ENCODE measurements around the gene TSEN54.

TSEN54 gene

GRCh38 chr17:75566834-75567233 lies 50.5 kb downstream of the TSEN54 start:
- no peak overlapping the region for H3K4me3 ChIP-seq (ENCODE audit: control insufficient read depth, low read depth, low read length)
- no peak for DNase-seq (ENCODE audit: low read depth)
- TF ChIP-seq CTCF (IDR thresholded peaks at IDR 0.05; ENCODE audit: control insufficient read depth, insufficient read depth, low read depth, low read length, missing control alignments) = no peak

GRCh38 chr17:75568412-75569255 lies 52.3 kb downstream of the TSEN54 start:
- H3K4me3 ChIP-seq (ENCODE audit: control insufficient read depth, low read depth, low read length) = no peak overlapping the region
- no peak for DNase-seq (ENCODE audit: low read depth)
- no peak for TF ChIP-seq CTCF (IDR thresholded peaks at IDR 0.05; ENCODE audit: control insufficient read depth, insufficient read depth, low read depth, low read length, missing control alignments)

GRCh38 chr17:75570034-75570676 lies 53.8 kb downstream of the TSEN54 start:
- TF ChIP-seq CTCF (IDR thresholded peaks at IDR 0.05; ENCODE audit: control insufficient read depth, insufficient read depth, low read depth, low read length, missing control alignments) = no peak
- no peak for DNase-seq (ENCODE audit: low read depth)
- no peak overlapping the region for H3K4me3 ChIP-seq (ENCODE audit: control insufficient read depth, low read depth, low read length)

DNA sequence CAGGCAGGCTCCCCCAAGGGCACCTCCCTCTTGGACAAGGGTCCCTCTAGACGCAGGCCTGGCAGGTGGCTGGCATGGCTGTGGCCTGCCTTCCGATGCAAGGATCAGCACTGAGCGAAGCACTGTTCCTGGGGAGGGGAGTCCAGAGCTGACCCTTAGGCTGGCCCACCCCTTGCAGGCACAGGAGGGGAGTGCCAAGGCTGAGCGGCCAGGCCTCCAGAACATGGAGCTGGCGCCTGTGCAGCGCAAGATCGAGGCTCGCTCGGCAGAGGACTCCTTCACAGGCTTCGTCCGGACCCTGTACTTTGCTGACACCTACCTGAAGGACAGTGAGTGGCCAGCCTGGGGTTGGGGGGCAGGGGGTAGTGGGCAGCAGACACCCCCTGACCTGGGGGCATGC lies 54.4 kb downstream of the TSEN54 start:
- H3K4me3 ChIP-seq (ENCODE audit: control insufficient read depth, low read depth, low read length) = no peak overlapping the region
- TF ChIP-seq CTCF (IDR thresholded peaks at IDR 0.05; ENCODE audit: control insufficient read depth, insufficient read depth, low read depth, low read length, missing control alignments) = no peak
- no peak for DNase-seq (ENCODE audit: low read depth)

DNA sequence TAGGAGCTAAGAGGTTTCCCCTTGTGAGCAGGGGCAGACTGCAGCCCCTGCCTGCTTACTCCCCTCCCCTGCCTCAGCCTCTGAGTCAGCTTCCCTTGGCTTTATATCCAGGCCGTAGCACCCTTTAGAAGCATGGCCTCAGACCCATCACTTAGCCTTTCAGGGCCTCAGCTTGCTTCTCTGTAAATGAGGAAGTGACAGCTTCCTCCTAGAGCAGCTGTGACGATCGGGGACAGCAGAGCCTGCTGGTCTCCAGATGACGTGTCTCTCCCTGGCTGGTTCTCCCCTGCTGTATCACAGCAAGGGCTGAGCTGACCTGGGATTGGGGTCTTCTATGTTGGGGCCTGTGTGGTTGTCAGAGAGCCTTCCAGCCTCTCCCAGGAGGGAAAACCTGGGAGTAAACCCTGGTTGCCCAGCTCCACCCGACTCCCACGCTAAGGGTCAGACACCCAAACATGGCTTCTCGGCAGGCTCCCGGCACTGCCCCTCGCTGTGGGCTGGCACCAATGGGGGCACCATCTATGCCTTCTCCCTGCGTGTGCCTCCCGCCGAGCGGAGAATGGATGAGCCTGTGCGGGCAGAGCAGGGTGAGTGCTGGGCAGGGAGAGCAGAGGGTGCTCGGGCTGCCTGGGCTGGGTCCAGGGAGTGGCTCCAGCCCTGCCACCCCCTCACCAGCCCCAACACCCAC lies 55.0 kb downstream of the TSEN54 start:
- DNase-seq (ENCODE audit: low read depth) = no peak
- no peak overlapping the region for H3K4me3 ChIP-seq (ENCODE audit: control insufficient read depth, low read depth, low read length)
- TF ChIP-seq CTCF (IDR thresholded peaks at IDR 0.05; ENCODE audit: control insufficient read depth, insufficient read depth, low read depth, low read length, missing control alignments) = no peak

DNA sequence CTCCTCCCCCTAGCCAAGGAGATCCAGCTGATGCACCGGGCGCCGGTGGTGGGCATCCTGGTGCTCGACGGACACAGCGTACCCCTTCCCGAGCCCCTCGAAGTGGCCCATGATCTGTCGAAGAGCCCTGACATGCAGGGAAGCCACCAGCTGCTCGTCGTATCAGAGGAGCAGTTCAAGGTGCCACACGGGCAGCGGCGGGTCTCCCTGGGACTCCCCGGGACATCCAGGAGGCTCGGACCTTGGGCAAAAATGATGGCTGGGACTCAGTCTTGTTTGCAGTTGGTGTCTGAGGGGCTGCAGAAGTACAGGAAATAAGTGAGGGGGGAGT lies 55.5 kb downstream of the TSEN54 start:
- no peak for TF ChIP-seq CTCF (IDR thresholded peaks at IDR 0.05; ENCODE audit: control insufficient read depth, insufficient read depth, low read depth, low read length, missing control alignments)

More for the DNA sequence above, 55.5 kb downstream of the TSEN54 start:
- no peak overlapping the region for H3K4me3 ChIP-seq (ENCODE audit: control insufficient read depth, low read depth, low read length)
- DNase-seq (ENCODE audit: low read depth) = no peak

Measured in AG09309 (cell line).